Ovary (tissue), 9 donors: ENCODE results near the gene MMP7. TPM values are rescaled to one million over a fixed set of nuclear protein-coding genes. Genes with fewer than 3 reads are reported as not detected.

Experiments
- DNase-seq, 5 donors: peaks; one replicate each; pipeline ENCODE4 v3.0.0-alpha.2; 2019 to 2020
- H3K27ac ChIP-seq, 2 donors: fragments of 200-600 bp; one replicate each; pipeline versions ENCODE4 v1.5.1 to v1.8.0; 2019 to 2022
- H3K27me3 ChIP-seq: fragments of 200-600 bp; one replicate; pipeline ENCODE4 v1.8.0; 2022
- H3K36me3 ChIP-seq: fragments of 200-600 bp; sonication (generic); one replicate; pipeline ENCODE4 v1.5.1; 2019
- H3K4me1 ChIP-seq: one replicate; pipeline ENCODE4 v1.8.1; 2013; ENCODE audit warnings: mild to moderate bottlenecking, moderate library complexity; ENCODE audit not compliant: insufficient read depth
- H3K4me3 ChIP-seq: fragments of 200-600 bp; sonication (generic); one replicate; pipeline ENCODE4 v1.5.1; 2017
- H3K9me3 ChIP-seq, 2 donors: fragments of 200-600 bp in 1 of 2; sonication (generic) in 1 of 2; one replicate each; pipeline versions ENCODE4 v1.5.1 to v1.8.1; 2013 to 2019; ENCODE audit warnings: mild to moderate bottlenecking in 1 of 2, moderate library complexity in 1 of 2
- EP300 ChIP-seq: sonication (generic); formaldehyde crosslinking; IDR thresholded peaks from one replicate; pipeline ENCODE4 v1.6.1; 2017; ENCODE audit warnings: antibody characterized with exemption
- POLR2A ChIP-seq: fragments of 450-650 bp; IDR thresholded peaks from one replicate; pipeline ENCODE4 v1.6.1; 2017; ENCODE audit warnings: antibody characterized with exemption, mild to moderate bottlenecking, moderate library complexity
- WGBS, 3 donors: extraction: QIAGEN DNeasy Blood & Tissue Kit in 1 of 3; methylation state at CpG; one replicate each; pipeline versions ENCODE4 v1.1.5 to v1.1.7; 2013 to 2017; 5-methylcytosine and 5-hydroxymethylcytosine counted together
- intact Hi-C, 4 donors: fragments of 100-400 bp; cut with DNase I; formaldehyde crosslinking; loops; one replicate each; pipeline versions ENCODE4 v1.11.0 to v1.15.1; 2022 to 2023
- polyA plus RNA-seq, 2 donors: library from polyadenylated mRNA; stranded (reverse); fragments of 200-250 nt in 1 of 2; fragments of 350-450 nt in 1 of 2; fragmentation: Illumina TruSeq in 1 of 2; extraction: RNeasy Lipid Tissue Mini Kit (QIAGEN cat#74804) in 1 of 2; gene quantifications; one replicate each; pipeline ENCODE4 v1.2.3, GENCODE V29; 2013 to 2014
- total RNA-seq, 7 donors: library from RNA; depleted of rRNA in 2 of 7; stranded (reverse); fragments of >200 nt in 2 of 7; fragmentation: NEBNext Ultra II Directional in 3 of 7; extraction: Animal tissue kit (Norgen Biotek cat#: 25700) in 3 of 7; gene quantifications; one replicate each; pipeline versions ENCODE4 v1.1.0 to v1.2.4, GENCODE V29; 2016 to 2023
- TF ChIP-seq, protein P1 (sequence below), 3 donors: fragments of 450-650 bp in 2 of 3; fragments of 200-600 bp in 1 of 3; IDR thresholded peaks; one replicate each; pipeline versions ENCODE4 v1.5.1 to v1.8.0; 2016 to 2022; ENCODE audit warnings: antibody characterized with exemption in 3 of 3, mild to moderate bottlenecking in 1 of 3
- donor health status: DM: no; HTN: no; CAD: no; lungs with moderate emphysema.
- donor health status: DM: no; HTN: no; CAD: no.
- donor health status: Bipolar disorder and iron deficiency.
- donor health status: DM: yes; HTN: yes; CAD: no.
- donor health status: DM: no; HTN: no; CAD: no.
- donor health status: DM: yes; HTN: yes; CAD: no.

MMP7 gene
- total and polyA plus RNA-seq, 9 donors: 0.33 to 66.3 (median 3.8) TPM; not detected in 1

DNA sequence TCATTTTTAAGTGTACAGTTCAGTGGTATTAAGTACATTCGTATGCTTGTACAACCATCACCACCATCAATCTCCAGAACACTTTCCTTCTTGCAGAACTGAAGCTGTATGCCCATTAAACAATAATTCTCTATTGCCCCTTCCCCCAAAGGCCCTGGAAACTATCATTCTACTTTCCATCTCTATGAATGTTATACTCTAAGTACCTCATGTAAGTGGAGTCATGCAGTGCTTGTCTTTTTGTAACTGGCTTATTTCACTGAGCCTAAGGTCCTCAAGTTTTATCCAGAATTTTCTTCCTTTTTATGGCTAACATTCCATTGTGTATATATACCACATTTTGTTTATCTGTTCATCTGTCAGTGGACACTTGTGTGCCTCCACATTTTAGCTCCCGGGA is 29.7 kb downstream of the MMP7 start:
- no peak overlapping the region for H3K4me3 ChIP-seq
- DNase-seq: no peak
- H3K9me3 ChIP-seq: no peaks in the 10 kb centered on the region
- no peak for TF ChIP-seq EP300
- TF ChIP-seq, protein P1, sequence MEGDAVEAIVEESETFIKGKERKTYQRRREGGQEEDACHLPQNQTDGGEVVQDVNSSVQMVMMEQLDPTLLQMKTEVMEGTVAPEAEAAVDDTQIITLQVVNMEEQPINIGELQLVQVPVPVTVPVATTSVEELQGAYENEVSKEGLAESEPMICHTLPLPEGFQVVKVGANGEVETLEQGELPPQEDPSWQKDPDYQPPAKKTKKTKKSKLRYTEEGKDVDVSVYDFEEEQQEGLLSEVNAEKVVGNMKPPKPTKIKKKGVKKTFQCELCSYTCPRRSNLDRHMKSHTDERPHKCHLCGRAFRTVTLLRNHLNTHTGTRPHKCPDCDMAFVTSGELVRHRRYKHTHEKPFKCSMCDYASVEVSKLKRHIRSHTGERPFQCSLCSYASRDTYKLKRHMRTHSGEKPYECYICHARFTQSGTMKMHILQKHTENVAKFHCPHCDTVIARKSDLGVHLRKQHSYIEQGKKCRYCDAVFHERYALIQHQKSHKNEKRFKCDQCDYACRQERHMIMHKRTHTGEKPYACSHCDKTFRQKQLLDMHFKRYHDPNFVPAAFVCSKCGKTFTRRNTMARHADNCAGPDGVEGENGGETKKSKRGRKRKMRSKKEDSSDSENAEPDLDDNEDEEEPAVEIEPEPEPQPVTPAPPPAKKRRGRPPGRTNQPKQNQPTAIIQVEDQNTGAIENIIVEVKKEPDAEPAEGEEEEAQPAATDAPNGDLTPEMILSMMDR (IDR thresholded peaks at IDR 0.05): no peak
- TF ChIP-seq POLR2A: no peak
- H3K27ac ChIP-seq: no peak overlapping the region
- H3K27me3 ChIP-seq: no peaks in the 10 kb centered on the region
- no peaks in the 10 kb centered on the region for H3K36me3 ChIP-seq
- no peaks in the 10 kb centered on the region for H3K4me1 ChIP-seq
- intact Hi-C loops: no loop called here
- WGBS, 3 donors: 74 to 83% (median 83%) methylated on average over 2 of the region's 2 CpGs

GRCh38 chr11:102499931-102500330 is 30.6 kb downstream of the MMP7 start:
- Histone ChIP-seq H3K27ac (no peak overlapping the region), H3K9me3 (no peaks in the 10 kb centered on the region), H3K36me3 (no peaks in the 10 kb centered on the region), H3K27me3 (no peaks in the 10 kb centered on the region), H3K4me3 (no peak overlapping the region), H3K4me1 (no peaks in the 10 kb centered on the region)
- intact Hi-C loops: loop anchor here in 3 of 4 donors (5.0 to 10.0 kb wide), 3 partner anchors 135 to 213 kb away; partner anchors contain the start of gene BIRC2 (in 2 of the 3)
- TF ChIP-seq EP300: no peak
- TF ChIP-seq, protein P1 (IDR thresholded peaks at IDR 0.05): no peak
- no peak for TF ChIP-seq POLR2A
- DNase-seq: no peak
- WGBS, 3 donors: 29 to 35% (median 30%) methylated on average over 2 of the region's 2 CpGs

DNA sequence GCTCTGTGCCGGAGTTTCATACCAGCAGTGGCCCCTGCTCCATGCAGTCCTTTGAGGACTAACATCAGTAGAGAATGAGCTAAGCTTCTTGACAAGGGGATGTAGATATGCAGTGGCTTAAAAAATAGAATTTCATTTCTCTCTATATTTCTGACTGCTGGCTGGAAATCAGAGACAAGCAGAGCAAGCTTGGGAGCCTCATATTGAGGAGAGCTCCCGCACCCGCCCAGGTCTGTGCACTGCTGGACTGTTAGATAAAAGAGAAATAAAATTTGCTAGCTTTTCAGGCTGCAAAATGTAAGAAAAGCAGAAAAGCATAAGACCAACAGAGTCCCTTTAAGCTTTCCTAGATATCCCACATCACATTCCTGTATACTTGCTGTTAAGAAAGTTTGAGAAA is 31.4 kb downstream of the MMP7 start:
- no peak overlapping the region for H3K27ac ChIP-seq
- no peak for DNase-seq
- no peak for TF ChIP-seq EP300
- TF ChIP-seq POLR2A: no peak
- TF ChIP-seq, protein P1 (IDR thresholded peaks at IDR 0.05): no peak
- H3K36me3 ChIP-seq: no peaks in the 10 kb centered on the region
- H3K27me3 ChIP-seq: no peaks in the 10 kb centered on the region
- no peaks in the 10 kb centered on the region for H3K9me3 ChIP-seq
- 72 to 88% (median 86%) methylated on average over 3 of the region's 3 CpGs for WGBS, 3 donors
- H3K4me3 ChIP-seq: no peak overlapping the region
- intact Hi-C loops: loop anchor here in 3 of 4 donors (5.0 to 10.0 kb wide), 3 partner anchors 134 to 212 kb away; partner anchors contain the start of gene BIRC2 (in 2 of the 3)
- no peaks in the 10 kb centered on the region for H3K4me1 ChIP-seq

DNA sequence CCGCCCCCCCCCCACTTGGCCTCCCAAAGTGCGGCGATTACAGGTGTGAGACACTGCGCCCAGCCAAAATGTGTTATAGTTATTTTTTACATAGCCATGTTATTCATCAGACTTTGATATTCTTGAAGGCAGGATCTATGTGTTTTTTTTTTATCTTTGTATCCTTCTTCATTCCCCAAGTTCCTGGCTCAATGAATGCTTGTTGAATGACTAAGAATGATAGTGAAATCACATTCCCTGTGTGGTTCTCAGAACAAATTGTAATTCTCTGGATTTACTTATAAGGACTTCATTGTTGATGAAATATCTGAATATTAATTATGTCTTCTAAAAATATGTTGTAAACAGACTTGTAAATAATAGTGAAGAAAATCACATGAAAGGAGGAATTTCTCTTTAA is 33.5 kb downstream of the MMP7 start:
- intact Hi-C loops: loop anchor here in 3 of 4 donors (5.0 to 10.0 kb wide), 3 partner anchors 132 to 210 kb away; partner anchors contain the start of gene BIRC2 (in 2 of the 3)
- WGBS, 3 donors: 74 to 93% (median 87%) methylated on average over 3 to 4 of the region's 4 CpGs
- TF ChIP-seq, protein P1 (IDR thresholded peaks at IDR 0.05): no peak
- TF ChIP-seq POLR2A (no peak), EP300 (no peak)
- Histone ChIP-seq H3K27me3 (no peaks in the 10 kb centered on the region), H3K36me3 (no peaks in the 10 kb centered on the region), H3K9me3 (no peaks in the 10 kb centered on the region), H3K4me3 (no peak overlapping the region), H3K27ac (no peak overlapping the region), H3K4me1 (no peaks in the 10 kb centered on the region)
- no peak for DNase-seq
